ENCODE measurements around the gene COL6A3. TPM values are rescaled to one million over a fixed set of nuclear protein-coding genes. Genes with fewer than 3 reads are reported as not detected.
"Not testable (repeated sequence)": the region's sequence is repeated elsewhere in the genome, so short reads cannot be mapped to it uniquely, and the experiment has no call there.

The COL6A3 gene
- total RNA-seq, 1 donor from 2014 or later: 4.9 TPM

DNA sequence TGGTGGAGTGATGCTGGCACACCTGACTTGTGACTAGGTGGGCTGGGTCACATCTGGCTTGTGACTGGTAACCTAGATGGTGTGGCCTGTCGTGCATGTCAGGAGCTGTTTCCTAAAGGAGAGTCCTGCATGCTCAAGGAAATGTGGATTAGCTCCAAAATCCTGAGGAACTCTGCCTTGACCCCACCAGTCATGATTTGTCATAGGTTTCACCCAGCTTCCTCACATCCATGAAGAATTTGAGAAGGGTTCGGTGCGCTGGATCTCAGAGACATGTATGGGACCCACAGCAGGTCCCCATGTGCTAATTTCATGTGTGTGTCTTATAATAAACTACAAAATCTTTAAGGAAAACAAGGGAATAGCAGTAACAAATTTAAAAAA, 107.2 kb downstream of the COL6A3 start:
- Mint-ChIP-seq H3K9me3 (peaks cover 17% of the 10 kb centered on the region), H3K4me1 (no peaks in the 10 kb centered on the region), H3K4me3 (no peak overlapping the region), H3K27me3 (ENCODE audit: low read depth) (no peaks in the 10 kb centered on the region), H3K36me3 (ENCODE audit: low read depth) (peaks cover 11% of the 10 kb centered on the region), H3K27ac (ENCODE audit: unreplicated experiment) (no peak overlapping the region)
- DNase-seq (ENCODE audit: low read depth, low spot score): no peak
- TF ChIP-seq CTCF (conservative IDR thresholded peaks at IDR 0.05): no peak

GRCh38 chr2:237306083-237306786, 107.7 kb downstream of the COL6A3 start:
- DNase-seq (ENCODE audit: low read depth, low spot score): no peak
- H3K4me3 Mint-ChIP-seq: no peak overlapping the region
- no peaks in the 10 kb centered on the region for H3K27me3 Mint-ChIP-seq (ENCODE audit: low read depth)
- H3K36me3 Mint-ChIP-seq (ENCODE audit: low read depth): peaks cover 11% of the 10 kb centered on the region
- H3K9me3 Mint-ChIP-seq: peaks cover 19% of the 10 kb centered on the region
- H3K27ac Mint-ChIP-seq (ENCODE audit: unreplicated experiment): no peak overlapping the region
- no peak for TF ChIP-seq CTCF (conservative IDR thresholded peaks at IDR 0.05)
- H3K4me1 Mint-ChIP-seq: no peaks in the 10 kb centered on the region

GRCh38 chr2:237305579-237305978, 108.4 kb downstream of the COL6A3 start:
- Mint-ChIP-seq H3K4me3 (no peak overlapping the region), H3K4me1 (no peaks in the 10 kb centered on the region), H3K36me3 (ENCODE audit: low read depth) (peaks cover 11% of the 10 kb centered on the region), H3K9me3 (peaks cover 19% of the 10 kb centered on the region), H3K27me3 (ENCODE audit: low read depth) (no peaks in the 10 kb centered on the region), H3K27ac (ENCODE audit: unreplicated experiment) (peak overlapping the region; percentile 40)
- TF ChIP-seq CTCF (conservative IDR thresholded peaks at IDR 0.05): no peak
- DNase-seq (ENCODE audit: low read depth, low spot score): no peak

GRCh38 chr2:237304763-237305514, 109.0 kb downstream of the COL6A3 start:
- DNase-seq (ENCODE audit: low read depth, low spot score): no peak
- TF ChIP-seq CTCF (conservative IDR thresholded peaks at IDR 0.05): no peak
- H3K4me1 Mint-ChIP-seq: no peaks in the 10 kb centered on the region

DNA sequence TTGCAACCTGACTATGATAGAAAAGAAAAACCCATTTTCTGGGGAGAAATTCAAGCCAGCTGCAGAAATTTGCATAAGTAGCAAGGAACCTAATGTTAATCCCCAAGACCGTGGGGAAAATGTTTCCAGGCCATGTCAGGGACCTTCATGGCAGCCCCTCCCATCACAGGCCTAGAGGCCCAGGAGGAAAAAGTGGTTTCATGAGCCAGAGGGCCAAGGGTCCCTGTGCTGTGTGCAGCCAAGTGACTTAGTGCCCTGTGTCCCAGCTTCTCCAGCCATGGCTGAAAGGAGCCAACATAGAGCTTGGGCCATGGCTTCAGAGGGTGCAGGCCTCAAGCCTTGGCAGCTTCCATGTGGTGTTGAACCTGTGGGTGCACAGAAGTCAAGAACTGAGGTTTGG, 110.7 kb downstream of the COL6A3 start:
- H3K27me3 Mint-ChIP-seq (ENCODE audit: low read depth); H3K27ac Mint-ChIP-seq (ENCODE audit: unreplicated experiment); H3K4me3 Mint-ChIP-seq; DNase-seq (ENCODE audit: low read depth, low spot score); H3K4me1 Mint-ChIP-seq: not testable (repeated sequence)
- Mint-ChIP-seq H3K36me3 (ENCODE audit: low read depth) (peaks cover 11% of the 10 kb centered on the region), H3K9me3 (peaks cover 19% of the 10 kb centered on the region)

More at GRCh38 chr2:237304763-237305514, 109.0 kb downstream of the COL6A3 start:
- H3K9me3 Mint-ChIP-seq: peaks cover 19% of the 10 kb centered on the region
- H3K36me3 Mint-ChIP-seq (ENCODE audit: low read depth): peaks cover 11% of the 10 kb centered on the region
- H3K4me3 Mint-ChIP-seq: no peak overlapping the region
- H3K27me3 Mint-ChIP-seq (ENCODE audit: low read depth): no peaks in the 10 kb centered on the region
- no peak overlapping the region for H3K27ac Mint-ChIP-seq (ENCODE audit: unreplicated experiment)

- Mint-ChIP-seq H3K27ac (ENCODE audit: unreplicated experiment) (no peak overlapping the region), H3K27me3 (ENCODE audit: low read depth) (no peaks in the 10 kb centered on the region), H3K4me3 (no peak overlapping the region), H3K9me3 (peaks cover 19% of the 10 kb centered on the region), H3K4me1 (peaks cover 4% of the 10 kb centered on the region), H3K36me3 (ENCODE audit: low read depth) (peaks cover 11% of the 10 kb centered on the region)
- TF ChIP-seq CTCF (conservative IDR thresholded peaks at IDR 0.05): no peak
- DNase-seq (ENCODE audit: low read depth, low spot score): no peak
Observed at GRCh38 chr2:237301595-237301994, 112.4 kb downstream of the COL6A3 start.
